Breast epithelium (tissue), 3 donors: ENCODE measurements around the gene FNDC3B.

Experiments used
- CTCF ChIP-seq, 3 donors: fragments of 450-650 bp; IDR thresholded peaks; one replicate each; pipeline ENCODE4 v1.5.1; 2016 to 2017; ENCODE audit warnings: antibody characterized with exemption in 3 of 3, mild to moderate bottlenecking in 3 of 3, moderate library complexity in 3 of 3
- POLR2A ChIP-seq: fragments of 450-650 bp; IDR thresholded peaks from one replicate; pipeline ENCODE4 v1.6.1; 2016; ENCODE audit warnings: antibody characterized with exemption, mild to moderate bottlenecking, moderate library complexity

DNA sequence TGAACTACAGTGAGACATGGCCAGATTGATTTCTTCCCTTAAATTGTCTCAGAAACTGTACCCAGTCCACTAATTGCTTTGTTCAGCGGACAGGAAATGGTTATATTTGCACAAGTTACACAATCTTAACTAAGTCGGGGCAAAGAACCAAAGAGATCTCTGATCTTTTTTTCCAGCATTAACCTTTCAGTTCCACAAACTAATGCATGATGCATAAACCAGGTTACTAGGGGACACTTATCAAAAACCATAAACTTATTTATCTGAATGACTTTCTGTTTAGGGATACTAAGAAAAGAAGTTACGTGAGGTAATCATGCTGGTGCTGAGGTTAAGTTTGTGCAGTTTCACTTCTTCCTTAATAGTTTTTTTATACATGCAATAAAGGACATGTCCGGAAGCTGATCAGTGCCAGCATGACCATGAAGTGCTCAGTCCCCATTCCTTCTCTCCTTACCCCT lies 22.4 kb downstream of the FNDC3B start:
- no peak for TF ChIP-seq CTCF (IDR thresholded peaks at IDR 0.05)
- no peak for TF ChIP-seq POLR2A
